GM21786 (cell line): ENCODE measurements around the gene CWF19L1.

Source experiments
- ATAC-seq: cut with Tn5 transposase; IDR thresholded peaks from one replicate; pipeline ENCODE4 v1.9.1; 2021; ENCODE audit not compliant: unreplicated experiment

The CWF19L1 gene

DNA sequence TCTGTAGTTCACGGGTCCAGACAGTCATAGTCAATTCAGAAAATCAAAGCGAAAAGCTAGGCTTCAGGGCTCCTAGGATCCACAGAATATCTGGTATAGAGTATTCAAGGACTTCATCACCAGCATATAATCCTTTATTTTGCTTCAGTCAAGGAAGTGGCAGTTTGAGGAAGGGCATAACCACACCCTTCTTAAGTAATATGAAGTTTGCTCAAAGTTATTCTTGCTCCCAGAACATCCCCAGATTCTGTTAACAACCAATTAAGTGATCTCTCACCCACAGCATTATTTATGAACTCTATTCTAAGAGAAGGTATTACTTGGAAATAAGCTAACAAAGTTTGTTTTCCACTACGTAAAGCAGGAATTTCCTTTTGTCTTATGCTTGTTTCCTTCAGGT lies 13.2 kb downstream of the CWF19L1 start:
- ATAC-seq = no peak

DNA sequence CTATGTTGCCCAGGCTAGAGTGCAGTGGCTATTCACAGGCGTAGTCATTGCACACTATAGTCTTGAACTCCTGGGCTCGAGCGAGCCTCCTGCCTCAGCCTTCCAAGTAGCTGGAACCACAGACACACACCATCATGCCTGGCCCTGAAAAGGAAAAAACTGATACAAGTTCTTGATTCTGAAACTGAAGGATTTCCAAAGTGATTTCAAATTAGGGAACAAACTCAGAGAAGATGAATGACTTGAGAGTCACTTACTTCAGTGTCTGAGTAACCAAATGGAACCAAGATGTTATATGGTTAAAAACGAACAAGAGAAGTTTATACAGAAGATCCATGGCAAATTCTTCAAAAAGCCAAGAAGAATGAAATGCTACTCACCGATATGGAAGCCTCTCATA lies 14.4 kb downstream of the CWF19L1 start:
- ATAC-seq = no peak

DNA sequence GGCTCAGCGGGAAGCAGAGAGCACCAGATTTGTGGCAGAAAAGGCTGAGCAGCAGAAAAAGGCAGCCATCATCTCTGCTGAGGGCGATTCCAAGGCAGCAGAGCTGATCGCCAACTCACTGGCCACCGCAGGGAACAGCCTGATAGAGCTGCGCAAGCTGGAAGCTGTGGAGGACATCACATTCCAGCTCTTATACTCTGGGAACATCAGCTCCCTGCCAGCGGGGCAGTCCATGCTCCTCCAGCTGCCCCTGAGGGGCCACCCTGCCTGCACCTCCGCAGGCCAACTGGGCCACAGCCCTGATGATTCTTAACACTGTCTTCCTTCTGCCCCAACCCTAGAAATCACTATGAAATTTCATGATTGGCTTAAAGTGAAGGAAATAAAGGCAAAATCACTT lies 18.6 kb downstream of the CWF19L1 start:
- ATAC-seq = no peak

DNA sequence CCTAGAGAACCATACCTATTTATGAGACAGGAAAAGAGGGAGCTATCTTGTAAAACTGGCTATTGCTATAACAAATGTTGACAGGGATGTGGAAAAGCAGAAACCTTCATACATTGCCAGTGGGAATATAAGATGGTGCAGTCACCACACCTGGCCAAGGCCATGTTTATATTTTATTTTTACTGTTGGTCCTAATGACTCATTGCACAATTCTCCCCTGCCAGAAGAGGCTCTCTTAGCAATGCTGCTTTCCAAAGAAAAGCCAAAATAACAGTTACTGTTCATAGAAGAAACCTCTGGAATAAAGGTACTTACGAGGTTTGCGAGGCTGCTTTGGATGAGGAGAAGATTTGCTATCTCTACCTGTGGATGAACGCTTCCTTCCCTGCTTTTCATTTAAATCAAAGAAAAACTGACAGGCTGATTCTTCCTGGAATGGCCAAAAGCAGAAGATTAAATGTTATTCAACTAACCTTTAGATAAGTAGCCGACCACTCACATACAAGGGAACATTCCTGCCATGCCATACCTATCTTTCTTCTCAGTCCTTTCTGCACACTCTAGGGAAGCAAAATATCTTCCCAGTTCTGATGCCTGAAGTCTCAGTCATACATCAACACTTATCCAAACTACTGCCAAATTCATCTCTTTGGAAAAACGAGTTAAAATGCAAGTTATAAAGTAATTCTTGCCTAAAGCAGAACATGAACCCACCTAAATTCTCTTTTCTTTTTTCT lies 21.8 kb downstream of the CWF19L1 start:
- ATAC-seq = no peak

DNA sequence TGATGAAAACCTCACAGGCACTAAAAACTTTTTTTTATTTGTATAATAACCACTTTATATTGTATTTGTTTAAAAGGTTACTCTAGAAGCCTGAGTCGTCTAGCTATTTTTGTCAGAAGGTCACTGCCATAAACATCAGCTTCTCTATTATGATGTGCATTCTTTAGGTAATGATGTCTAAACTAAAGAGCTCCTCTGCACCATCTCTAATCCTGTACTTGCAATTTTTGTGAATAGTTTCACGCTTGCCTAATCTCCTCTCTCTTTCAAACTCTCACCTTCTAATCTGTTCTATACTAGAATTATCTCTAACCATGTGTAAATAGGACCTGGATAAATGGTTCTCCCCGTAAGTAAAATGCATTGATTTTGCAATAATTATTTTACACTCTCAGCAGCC lies 27.6 kb downstream of the CWF19L1 start:
- no peak for ATAC-seq

DNA sequence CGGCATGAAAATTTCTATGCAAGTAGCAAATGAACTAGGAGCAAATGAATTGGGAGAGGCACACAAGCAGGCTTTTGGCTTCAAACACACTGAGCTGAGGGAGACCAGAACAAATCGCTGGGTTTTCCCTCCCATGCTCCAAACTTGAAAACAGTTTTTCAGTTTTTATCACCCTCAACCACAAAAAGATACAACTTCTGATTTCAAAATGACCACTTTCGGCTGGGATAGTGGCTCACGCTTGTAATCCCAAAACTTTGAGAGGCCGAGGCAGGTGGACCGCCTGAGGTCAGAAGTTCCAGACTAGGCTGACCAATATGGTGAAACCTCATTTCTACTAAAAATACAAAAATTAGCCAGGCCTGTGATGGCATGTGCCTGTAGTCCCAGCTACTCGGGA lies 29.0 kb downstream of the CWF19L1 start:
- no peak for ATAC-seq

DNA sequence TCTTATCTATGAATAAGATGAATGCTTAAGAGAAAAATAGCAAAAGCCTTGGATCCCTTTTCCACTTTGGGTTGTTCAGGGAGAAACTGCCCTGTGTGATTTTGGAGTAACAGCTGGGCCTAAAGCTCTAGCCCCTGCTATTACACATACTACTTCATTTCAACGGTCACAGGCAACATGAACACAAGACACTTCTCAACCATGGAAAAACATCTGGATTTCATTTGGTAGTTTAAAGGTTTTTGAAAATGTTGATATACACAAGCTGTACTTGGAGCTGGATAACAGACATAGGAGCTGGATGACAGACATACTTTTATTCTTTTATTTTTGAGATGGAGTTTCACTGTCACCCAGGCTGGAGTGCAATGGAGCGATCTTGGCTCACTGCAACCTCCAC lies 35.3 kb downstream of the CWF19L1 start:
- ATAC-seq = no peak

DNA sequence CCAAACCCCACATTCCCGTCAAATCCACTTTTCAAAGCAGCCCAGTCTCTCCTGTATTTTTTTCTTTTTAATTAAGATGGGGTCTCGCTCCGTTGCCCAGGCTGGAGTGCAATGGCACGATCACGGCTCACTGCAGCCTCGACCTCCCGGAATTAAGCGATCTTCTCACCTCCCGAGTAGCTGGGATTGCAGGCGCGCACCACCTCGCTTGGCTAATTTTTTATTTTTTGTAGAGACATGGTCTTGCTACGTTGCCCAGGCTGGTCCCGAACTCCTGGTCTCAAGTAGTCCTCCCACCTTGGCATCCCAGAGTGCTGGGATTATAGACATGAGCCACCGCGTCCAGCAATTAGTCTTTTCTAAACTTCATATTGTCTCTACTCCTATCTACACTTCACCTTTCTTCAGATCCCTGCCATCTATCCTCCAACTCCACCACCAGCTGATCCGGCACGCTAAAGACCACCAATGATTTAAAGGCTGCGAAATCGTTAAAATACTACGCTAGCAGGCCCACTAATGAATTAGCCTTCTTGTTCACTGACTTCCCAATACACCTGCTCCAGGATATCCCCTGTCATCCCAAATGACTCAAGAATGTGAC lies 37.5 kb downstream of the CWF19L1 start:
- ATAC-seq = no peak

DNA sequence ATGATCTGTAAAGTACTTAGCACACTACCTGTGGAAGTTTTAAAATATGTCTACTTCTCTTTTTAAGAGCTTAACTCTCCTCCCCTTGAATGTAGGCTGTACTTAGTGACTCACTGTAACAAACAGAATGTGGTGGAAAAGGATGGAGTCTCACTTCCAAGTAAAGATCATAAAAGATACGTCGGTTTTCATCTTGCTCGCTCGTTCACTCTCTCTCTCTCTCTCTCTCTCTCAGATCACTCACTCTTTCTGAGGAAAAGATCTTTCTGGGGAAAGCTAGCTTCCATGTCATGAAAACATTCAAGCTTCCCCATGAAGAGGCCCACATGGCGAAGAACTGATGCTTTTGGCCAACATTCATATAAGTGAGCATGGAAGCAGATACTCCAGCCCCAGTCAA lies 43.6 kb downstream of the CWF19L1 start:
- no peak for ATAC-seq

DNA sequence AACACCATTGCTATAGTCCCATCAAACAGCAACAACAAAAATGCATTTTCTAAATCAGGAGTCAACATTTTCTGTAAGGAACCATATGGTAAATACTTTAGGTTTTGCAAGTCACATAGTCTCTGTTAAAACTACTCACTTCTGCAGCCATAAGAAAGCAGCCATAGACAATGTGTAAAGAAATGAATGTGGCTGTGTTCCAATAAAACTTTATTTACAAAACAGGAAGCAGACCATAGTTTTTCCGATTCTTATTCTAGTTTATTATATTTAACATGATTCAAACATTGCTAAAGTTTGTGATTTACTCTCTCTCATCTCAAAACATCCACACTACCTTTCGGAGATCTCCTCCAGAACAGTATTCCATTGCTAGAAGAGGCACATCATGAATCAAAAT lies 44.9 kb downstream of the CWF19L1 start:
- ATAC-seq = no peak

DNA sequence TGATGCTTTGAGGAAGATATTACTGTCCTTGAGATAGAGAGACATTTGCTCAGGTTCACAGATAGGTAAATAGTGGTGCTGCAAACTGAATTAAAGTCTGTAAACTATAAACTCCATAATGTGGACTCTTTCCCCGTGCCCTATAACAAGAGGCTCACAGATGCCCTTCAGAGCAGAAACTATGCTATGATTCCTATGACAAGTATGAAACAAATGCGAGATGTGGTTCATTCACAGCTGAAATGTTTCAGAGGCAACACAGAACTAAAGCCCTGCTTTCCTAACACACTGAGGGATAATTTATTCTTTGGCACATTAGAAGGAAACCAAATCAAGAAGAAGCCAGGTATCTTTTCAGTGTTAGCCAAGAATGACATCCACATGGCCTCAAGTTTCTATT lies 51.4 kb downstream of the CWF19L1 start:
- ATAC-seq = no peak

DNA sequence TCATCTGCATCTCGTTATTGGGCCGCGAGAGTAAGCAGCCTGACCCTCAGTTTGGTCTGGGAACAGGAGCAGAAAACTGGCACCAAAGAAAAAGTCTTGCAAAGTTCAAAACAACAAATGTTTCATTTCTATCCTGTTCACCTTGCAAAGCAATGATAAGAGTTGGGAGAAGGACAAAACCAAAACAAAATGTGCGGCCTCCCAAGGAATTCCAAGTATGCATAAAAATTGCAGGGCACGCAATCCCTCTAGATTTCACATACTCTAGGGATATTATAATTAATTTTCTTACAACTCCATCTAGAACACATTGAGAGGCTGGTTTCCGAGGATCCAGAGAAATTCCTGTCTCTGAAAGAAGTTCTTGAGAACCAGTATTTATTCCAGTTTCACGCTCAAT lies 58.1 kb downstream of the CWF19L1 start:
- ATAC-seq = no peak

DNA sequence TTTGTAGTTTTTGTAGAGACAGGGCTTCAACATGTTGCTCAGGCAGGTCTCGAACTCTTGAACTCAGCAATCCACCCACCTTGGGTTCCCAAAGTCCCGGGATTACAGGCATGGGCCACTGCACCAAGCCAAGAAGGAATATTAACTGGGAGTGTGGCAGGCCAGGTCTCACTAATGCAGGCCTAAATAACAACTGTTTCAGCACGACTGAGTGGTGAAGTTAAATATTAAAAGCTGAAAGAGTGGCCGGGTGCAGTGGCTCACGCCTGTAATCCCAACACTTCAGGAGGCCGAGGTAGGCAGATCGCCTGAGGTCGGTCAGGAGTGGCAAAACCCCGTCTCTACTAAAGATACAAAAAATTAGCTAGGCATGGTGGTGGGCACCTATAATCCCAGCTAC lies 59.2 kb downstream of the CWF19L1 start:
- no peak for ATAC-seq

DNA sequence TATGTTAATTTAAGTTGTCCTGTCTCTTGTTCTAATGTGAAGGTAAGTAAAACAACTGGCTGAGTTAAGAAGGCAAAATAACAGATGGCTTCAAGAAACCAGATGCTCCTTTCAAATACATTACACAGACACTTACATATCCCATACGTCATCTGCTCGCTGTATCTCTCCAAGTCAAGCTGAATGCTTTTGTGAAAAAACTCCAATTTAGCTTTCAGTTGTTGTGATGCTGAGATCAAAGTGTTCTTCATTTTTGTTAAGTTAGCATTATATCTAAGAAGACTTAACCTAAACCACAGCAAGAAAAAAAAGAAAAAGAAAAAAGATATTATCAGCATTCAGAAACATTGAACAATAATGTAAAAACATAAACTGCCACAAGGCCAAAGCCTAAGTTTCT lies 63.1 kb downstream of the CWF19L1 start:
- no peak for ATAC-seq

DNA sequence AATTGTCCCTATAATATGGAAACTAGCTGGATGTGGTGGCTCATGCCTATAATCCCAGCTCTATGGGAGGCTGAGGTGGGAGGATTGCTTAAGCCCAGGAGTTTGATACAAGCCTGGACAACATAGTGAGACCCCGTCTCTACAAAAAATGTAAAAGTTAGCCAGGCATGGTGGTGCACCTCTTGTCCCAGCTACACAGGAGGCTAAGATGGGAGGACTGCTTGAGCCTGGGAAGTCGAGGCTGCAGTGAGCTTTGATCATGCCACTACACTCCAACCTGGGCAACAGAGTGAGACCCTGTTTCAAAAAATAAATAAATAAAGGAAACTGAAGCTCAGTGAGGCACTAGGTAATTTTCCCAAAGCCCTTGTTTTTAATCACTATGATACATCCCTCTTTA lies 65.9 kb downstream of the CWF19L1 start:
- ATAC-seq = no peak

DNA sequence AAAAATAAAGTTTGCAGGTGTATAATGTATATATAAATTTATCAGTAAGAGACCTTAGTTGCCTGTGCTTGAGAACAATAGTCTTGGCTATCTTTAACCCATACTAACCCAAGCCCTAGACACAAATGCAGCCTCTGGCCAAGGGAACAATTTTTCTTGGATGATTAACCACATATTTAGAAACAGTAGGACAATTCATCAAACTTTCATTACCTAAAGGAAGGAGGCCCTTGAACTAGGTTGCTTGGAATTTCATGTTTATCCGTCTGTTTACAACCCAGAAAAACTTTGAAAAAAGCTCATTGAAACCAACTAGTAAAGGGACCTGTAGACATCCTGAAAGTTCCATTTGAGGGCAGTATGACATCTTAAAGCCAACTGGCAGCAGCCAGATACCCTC lies 72.7 kb downstream of the CWF19L1 start:
- ATAC-seq = no peak

DNA sequence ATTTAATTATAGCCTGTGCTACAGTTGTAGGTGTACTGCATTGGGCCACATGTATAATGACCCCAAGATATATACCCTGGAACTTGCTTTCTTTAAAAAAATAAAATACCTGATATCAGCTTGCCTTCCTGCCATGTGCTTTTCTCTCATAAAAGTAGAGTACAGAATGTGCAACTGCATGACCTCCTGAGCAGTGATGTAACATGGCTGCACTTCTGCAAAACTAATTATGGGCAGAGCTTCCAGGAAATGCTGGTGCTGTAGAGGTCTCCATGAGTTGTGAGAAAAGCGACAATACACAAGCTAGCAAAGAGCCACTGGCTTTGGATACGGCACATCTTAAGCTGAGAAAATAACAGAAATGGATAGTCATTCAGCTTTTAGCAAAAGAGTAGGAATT lies 75.1 kb downstream of the CWF19L1 start:
- ATAC-seq = no peak

DNA sequence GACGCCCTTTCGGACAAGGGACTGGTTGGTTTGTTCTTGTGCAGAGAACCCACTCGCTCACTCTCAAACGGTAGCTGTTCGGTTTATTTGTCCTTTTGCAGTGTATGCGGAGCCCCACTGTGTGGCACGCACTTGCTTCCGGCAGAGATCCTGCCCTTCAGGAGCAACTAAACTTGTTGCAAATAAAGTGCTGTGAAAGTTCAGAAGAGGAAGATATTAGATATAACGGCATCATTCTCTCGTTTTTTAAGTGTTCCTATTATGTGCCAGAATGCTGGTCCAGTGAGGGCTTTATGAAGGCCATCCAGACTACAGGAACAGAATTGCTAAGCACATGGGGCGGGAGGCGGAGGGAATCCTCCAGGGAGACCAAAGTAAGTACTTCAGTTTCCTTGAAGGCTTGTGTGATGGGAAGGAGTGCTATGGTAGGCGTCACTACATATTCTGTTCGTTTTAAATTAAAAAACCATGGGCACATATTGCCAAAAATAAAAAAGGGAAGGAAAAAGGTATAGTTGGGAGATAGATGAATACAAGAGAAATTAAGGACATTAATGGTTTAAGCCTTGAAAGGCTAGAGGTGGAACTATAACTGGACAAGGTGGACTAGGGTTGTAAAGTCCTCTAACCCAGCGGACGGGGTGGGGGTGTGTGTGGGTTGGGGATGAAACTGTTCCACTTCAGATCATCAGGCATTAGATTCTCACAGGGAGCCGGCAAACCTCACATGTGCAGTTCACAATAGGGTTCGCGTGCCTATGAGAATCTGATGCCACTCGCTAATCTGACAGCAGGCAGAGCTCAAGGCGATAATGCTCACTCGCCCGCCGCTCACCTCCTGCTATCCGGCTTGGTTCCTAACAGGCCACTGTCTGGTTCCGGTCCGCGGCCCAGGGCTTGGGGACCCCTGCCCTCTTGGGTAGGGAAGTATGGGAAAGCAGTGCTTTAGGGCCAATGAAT lies 80.9 kb downstream of the CWF19L1 start:
- peak; percentile 40 for ATAC-seq

DNA sequence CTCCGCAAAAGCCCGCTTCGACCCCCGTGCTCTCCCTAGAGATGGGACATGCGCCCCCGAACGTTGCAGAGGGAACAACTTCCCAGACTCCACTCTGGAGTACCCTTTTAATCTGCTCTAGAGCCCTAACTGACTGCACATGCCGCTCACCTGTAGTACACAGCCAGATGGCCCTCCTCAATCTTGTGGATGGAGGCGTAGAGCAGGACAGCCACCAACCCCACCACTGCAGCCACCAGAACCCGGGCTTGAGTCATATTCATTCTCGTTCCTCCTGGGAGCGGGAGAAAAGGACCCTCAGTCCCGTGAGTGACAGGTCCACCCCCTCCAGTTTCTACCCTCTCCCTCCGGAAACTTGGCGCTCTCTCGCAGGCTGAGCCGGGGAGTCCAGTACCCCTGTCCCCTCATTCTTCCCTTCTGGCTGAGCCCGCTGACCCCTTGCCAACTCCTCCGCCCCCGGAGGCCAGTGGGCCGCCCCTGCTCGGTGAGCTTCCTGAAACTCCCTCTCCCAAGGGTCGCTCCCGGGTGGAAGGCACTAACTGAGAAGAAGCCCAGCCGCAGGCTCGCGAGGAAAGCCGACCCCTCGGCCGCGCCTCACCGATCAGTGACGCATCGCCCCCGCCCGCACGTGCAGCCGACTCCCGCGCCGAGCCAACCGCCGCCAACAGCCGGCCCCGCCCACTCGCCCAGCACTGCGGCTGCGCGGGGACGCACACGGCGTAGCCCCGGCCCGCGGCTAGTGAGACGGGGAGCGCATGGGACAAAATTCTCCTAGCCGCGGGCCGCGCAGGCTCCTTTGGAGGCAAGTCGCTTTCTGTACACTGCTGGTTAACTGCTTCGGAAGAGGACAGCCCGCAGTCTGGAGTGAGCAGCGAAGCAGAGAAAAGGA lies 81.8 kb downstream of the CWF19L1 start, which contains the start of gene ERLIN1:
Gene ERLIN1 (minus strand): TSS at position 666 of the 889 bp plus-strand sequence. CDS start 403 bp downstream, at position 263.
- ATAC-seq = peak; percentile 82

DNA sequence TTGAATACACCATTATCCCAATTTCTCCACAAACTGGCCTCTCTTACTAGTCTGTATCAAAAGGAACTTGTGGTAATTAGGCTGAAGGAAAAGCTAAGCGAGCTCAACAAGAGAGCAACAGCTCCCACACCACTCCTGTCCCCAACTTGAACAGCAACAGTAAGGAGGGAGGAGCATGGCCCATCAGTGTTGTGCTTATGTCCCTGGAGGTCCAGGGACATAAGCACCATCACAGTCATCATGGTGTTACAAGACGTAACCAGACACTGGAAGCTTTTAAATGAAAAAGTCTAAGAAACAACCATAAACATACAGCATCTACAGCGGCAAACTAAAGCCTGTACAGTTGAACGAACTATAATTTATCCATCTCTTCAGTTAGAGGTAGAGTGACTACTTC lies 82.6 kb downstream of the CWF19L1 start:
- ATAC-seq = no peak

DNA sequence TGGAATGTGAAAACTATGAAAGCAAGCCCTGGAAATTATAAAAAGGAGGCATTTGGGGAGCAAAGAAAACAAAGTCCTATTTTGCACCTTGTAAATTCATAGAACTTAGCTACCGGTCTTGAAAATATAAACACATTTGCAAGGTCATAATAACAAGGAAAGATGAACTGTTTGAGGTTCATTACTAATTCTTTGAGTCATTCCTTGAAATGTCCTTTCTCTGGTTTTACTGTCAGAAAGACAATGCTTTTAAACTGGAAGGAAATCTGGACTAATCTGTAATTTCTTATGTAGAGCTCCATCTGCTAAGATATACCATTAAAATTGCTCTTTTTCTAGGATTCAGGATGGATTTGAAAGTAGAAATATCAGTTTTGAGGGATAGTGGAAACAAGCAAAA lies 83.0 kb downstream of the CWF19L1 start:
- ATAC-seq = no peak
